DOHH2 (cell line): ENCODE results near the gene TRIM49B.
"Not testable (repeated sequence)": the region's sequence is repeated elsewhere in the genome, so short reads cannot be mapped to it uniquely, and the experiment has no call there.

Experiments
- EZH2phosphoT487 ChIP-seq: fragments of 200-600 bp; sonication (generic); IDR thresholded peaks from 2 replicates; pipeline ENCODE4 v1.6.1; 2017; ENCODE audit warnings: borderline replicate concordance, mild to moderate bottlenecking, antibody characterized with exemption, low read length, moderate library complexity, mixed read lengths
- TF ChIP-seq, protein P1 (sequence below): fragments of 200-600 bp; sonication (generic); IDR thresholded peaks from one replicate; pipeline ENCODE4 v1.5.1; 2014; ENCODE audit warnings: antibody characterized with exemption, mild to moderate bottlenecking, low read depth, low read length; ENCODE audit not compliant: poor library complexity, severe bottlenecking

DNA sequence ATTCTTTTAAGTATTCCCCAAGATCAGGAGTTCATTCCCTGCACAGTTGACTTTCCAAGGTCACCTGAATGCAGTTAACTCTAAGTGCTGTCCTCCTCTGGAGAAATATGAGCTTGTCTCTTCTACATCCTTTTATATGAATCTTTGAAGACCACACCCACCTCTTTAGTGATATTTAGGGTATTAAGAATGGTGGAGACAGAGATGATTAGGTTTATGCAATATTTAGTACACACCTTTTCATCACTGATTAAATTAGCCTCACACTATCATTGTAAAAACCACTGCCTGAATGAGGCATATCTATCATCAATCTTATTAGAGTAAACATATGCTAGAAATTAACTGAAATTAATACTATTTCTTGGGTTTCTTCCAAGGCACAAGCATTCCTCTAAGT is 44.8 kb upstream of the TRIM49B start, which contains the start of gene TRIM51G:
- TF ChIP-seq, protein P1, sequence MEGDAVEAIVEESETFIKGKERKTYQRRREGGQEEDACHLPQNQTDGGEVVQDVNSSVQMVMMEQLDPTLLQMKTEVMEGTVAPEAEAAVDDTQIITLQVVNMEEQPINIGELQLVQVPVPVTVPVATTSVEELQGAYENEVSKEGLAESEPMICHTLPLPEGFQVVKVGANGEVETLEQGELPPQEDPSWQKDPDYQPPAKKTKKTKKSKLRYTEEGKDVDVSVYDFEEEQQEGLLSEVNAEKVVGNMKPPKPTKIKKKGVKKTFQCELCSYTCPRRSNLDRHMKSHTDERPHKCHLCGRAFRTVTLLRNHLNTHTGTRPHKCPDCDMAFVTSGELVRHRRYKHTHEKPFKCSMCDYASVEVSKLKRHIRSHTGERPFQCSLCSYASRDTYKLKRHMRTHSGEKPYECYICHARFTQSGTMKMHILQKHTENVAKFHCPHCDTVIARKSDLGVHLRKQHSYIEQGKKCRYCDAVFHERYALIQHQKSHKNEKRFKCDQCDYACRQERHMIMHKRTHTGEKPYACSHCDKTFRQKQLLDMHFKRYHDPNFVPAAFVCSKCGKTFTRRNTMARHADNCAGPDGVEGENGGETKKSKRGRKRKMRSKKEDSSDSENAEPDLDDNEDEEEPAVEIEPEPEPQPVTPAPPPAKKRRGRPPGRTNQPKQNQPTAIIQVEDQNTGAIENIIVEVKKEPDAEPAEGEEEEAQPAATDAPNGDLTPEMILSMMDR: not testable (repeated sequence)
- not testable (repeated sequence) for TF ChIP-seq EZH2phosphoT487
